ENCODE data around the gene HOXB6.

The HOXB6 gene

DNA sequence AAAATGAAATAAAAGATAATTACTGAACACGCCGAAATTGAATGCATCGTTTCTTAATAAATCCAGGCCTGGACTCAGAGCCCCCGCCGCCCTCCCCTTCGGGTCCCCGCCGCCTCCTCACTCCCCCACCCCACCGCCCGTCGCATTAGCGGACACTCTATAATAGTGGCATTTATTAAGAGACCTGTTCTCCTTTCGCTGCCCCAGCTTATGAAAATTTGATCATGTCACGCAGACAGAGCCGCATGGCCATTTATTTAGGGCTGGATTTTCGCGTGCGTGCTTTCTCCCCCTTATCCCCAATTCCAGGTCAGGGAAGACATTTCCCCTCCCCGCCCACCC, 53.6 kb downstream of the HOXB6 start:
- no peak for DNase-seq

DNA sequence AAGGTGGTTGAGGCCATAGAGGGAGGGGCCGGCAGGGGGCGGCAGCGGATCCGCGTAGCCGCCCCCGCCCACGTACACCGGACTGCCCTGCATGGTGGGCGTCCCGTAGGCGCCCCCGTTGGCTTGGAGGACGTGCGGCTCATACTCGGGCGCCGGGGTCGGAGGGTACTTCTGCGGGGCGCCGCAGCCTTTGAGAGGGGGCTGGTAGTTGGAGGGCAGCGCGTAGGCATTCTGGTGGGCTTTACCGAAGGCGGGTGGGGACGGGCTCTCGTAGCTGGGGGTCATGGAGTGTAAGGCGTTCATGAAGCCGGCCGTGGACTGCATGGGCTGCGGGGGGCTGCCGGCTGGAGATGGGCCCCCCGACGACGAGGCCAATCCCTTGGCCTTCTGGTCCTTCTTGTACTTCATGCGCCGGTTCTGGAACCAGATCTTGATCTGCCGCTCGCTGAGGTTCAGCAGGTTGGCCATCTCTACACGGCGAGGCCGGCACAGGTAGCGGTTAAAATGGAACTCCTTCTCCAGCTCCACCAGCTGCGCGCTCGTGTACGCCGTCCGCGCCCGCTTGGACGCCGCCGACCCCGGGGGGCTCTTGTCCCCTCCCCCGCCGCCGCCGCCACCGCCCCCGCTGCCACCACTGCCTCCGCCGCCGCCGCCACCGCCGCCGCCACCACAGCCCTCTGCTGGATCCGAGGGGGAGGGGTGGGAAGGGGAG, 54.1 kb downstream of the HOXB6 start:
- no peak for DNase-seq

DNA sequence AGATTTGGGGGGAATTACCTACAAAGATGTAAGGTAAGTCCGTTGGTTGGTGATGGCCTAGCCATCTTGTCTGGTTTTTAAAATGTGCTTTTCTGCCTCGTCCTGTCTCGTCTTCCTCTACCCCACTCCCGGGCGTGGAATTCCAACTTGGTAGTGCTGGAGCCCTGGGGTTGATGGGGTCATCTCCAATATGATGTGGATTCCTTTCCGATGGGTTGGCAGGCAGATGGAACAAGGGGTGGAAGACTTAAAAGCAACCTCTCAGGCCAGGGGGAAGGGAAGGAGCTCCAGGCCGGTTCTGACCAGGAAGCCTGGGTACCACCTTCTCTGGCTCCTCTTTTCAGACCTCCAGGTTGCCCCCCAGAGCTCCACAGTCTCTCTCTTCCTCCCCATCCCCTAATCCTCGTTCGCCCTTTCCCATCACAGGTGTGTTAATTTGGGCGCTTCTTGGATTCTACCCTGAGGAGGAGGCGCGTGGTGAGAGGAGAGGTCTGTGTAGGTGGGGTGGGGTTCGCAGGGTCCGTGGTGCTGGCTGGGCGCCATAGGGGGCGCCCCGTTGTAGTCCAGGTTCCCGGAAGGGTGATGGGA, 54.8 kb downstream of the HOXB6 start:
- DNase-seq, result no peak

DNA sequence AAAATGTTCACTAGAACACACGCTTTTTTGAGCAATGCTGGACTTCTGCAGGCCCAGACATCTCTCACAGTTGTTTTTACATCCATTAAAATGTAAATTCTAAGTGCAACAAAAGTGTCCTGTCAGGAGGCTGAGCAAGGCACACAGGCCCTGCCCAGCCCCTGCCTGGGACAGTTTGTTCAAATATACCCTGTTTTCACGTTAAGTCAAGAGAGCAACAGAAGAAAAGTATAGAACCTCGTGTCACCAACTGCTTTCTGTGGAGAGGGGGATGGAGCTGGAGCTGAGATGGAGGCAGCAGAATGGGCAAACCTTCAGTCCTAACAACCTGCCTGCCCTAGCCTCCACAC, 55.5 kb downstream of the HOXB6 start:
- no peak for DNase-seq

DNA sequence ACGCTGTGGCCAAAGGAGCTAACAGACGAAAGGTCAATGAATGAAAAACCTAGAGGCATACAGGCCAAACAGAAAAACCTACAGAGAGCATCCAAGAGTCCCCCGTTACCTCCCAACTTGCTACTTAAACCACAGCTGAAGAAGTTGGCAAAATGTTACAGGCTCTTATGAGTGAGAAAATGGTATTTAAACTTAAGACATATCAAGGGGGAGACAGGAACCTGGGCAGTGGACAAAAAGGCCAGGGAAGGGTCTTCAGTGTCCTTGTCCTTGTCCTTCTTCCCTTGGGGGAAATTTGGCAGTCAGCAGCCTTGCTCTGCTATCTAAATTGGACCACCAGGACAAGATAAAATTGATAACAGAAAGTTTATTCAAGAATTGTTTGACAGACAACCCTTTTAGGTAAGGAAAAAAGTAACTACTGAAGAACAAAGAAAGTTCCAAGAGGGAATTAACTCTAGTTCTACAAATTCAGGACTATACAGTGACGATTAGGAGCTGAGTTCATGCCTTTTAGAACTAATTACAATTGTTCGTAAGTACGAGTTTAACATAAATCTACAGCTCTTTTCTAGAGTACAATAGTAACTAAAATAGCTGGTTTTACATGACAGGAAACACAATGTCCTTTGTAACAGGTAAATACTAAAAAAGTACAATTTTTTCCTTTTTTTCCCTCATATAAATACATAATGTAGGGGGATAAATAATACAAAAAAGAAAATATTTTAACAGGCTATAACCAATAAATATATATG, 56.1 kb downstream of the HOXB6 start:
- no peak for DNase-seq

DNA sequence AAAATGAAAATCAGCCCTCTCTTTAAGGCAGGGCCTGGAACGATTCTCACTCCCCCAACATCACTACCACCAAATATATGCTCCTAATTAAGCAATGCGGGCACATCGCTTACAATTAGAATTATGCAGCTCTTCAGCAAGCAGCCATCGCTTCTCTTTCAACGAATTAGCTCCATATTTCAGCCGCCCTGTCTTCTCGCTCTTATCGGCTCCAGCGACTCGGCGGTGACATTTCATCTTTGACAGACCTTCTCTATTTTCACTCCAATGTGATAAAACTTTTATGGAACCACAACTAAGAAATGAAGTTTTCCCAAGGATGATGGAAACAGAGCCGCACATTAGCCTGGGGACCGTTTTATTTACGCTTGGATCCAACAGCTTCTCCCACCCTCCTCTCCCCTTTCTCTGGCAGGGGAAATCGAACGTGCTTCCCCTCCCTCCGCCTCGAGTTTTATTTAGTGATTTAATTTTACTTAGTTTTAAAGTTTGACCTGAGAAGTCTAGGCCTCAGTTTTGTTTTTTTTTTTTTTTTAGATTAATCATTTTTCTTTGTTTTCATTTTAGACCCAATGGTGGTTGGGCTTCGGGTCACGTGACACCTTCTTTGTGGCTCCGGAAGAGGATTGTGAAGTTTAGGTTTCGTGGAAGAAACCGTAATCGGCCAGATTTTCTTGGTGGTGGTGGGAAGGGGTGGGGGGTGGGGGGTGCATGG, 56.8 kb downstream of the HOXB6 start:
- DNase-seq, result no peak

DNA sequence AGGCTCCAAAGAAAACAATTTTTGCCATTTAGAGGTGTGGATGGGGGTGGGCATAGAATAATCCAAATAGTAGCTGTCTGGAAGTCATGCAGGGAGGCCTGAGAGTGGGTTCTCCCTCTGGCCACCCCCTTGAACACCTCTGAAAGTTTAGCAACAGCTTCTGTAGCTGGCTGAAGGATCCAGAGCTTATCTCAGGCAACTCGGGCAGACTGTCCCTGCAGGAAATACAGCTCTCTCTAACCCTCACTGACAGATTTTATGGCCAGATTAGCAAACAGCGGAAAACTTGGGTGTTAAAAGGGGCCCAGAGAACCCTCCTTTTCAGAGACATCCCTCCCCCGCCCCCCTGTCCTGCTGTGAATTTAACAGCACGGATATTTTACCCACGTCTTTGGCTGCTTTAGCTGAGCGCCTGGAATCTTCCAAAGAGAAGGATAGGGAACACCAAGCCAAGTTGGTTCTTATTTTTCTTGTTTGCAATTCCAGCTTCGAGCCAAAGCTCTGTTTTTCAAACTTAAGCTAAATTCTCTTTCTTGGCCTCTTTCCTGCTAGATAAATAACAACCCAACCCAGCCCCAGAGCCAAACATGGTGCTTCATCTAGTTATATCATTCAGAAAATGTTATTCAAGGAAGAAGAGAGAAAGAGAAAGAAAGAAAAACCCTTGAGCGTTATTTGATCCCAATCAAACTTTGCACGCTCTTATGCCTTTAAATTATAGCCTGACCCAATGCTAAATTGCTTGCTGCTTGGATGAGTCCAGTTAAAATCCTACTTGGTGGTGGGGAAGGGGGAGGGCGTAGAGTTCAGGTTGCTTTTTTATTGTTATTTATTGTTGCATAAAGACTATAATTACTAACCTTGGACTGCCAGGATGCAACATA, 57.6 kb downstream of the HOXB6 start:
- no peak for DNase-seq

DNA sequence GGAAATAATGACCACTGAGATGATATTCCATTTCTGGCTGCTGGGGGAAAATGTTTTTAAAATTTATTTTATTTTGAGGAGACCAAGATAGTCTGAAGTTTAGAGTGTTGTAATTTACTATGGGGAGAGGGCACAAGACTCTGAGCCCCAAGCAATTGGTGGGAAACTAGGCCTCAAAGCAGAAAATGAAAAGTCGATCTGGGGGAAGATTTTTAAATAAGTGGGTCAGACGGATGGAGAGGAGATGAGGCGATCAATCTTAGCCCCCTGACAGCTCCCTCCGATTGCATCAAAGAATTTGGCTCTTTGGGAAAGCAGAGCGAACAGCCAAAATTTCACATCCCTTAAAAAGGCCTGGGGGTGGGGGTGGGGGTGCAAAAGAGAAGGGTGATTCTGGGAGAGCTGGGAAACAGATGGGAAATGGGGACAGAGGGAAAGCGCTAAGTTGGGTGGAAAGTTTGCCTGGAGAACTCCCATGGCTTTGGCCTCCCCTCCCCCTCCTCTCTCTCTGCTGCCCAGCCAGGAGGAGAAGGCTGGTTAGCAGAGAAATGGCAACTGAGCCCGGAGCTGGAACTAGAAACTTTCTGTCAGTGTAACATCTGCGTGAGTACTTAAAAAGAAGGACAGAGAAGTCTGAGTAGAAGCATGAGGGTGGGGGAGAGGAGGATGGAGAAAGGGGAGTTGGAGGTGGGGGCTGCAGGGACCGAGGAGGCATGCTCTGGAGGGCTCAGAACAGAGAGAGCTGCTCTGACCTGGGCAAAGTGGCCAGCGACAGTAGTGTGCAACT, 58.5 kb downstream of the HOXB6 start:
- DNase-seq, result no peak

Measured in NCI-H2171 (cell line).